GM23338 (cell line): ENCODE measurements around the gene LIAS. TPM values are rescaled to one million over a fixed set of nuclear protein-coding genes. Genes with fewer than 3 reads are reported as not detected.

Experiments used
- ATAC-seq: fragments of 200-7000 bp; cut with Tn5 transposase; 3 replicates; pipeline ENCODE4 v1.9.1; 2020
- DNase-seq: peaks from one replicate; pipeline ENCODE4 v3.0.0-alpha.2; 2015; ENCODE audit warnings: low spot score
- H2AFZ ChIP-seq: fragments of 200-600 bp; sonication (generic); 2 replicates; pipeline ENCODE4 v1.8.0; 2016; ENCODE audit warnings: antibody characterized with exemption, mild to moderate bottlenecking, moderate library complexity
- H3F3A ChIP-seq: fragments of 200-600 bp; sonication (generic); replicated peaks from 2 replicates; pipeline ENCODE4 v1.8.0; 2017; ENCODE audit warnings: antibody characterized with exemption, mixed run types, low read depth
- H3K27ac ChIP-seq: fragments of 200-600 bp; sonication (generic); 2 replicates; pipeline ENCODE4 v1.6.1; 2016; ENCODE audit warnings: low read depth
- H3K27me3 ChIP-seq: fragments of 200-600 bp; sonication (generic); 2 replicates; pipeline ENCODE4 v1.8.0; 2016; ENCODE audit warnings: mild to moderate bottlenecking, mixed run types, moderate library complexity; ENCODE audit not compliant: insufficient read depth
- H3K36me3 ChIP-seq: fragments of 200-600 bp; sonication (generic); 2 replicates; pipeline ENCODE4 v1.8.0; 2016; ENCODE audit warnings: mild to moderate bottlenecking; ENCODE audit not compliant: insufficient read depth
- H3K4me1 ChIP-seq: fragments of 200-600 bp; sonication (generic); 2 replicates; pipeline ENCODE4 v1.8.0; 2016; ENCODE audit warnings: mild to moderate bottlenecking, moderate library complexity; ENCODE audit not compliant: insufficient read depth
- H3K4me2 ChIP-seq: fragments of 200-600 bp; sonication (generic); 2 replicates; pipeline ENCODE4 v1.7.1; 2017; ENCODE audit warnings: mixed run types
- H3K4me3 ChIP-seq: fragments of 200-600 bp; sonication (generic); 2 replicates; pipeline ENCODE4 v1.6.1; 2016; ENCODE audit warnings: mixed run types
- H3K79me2 ChIP-seq: fragments of 200-600 bp; sonication (generic); replicated peaks from 2 replicates; pipeline ENCODE4 v1.8.0; 2017; ENCODE audit warnings: mild to moderate bottlenecking; ENCODE audit not compliant: insufficient read depth
- H3K9me2 ChIP-seq: fragments of 200-600 bp; sonication (generic); 2 replicates; pipeline ENCODE4 v1.8.0; 2017; ENCODE audit not compliant: insufficient read depth
- H4K20me1 ChIP-seq: fragments of 200-600 bp; sonication (generic); replicated peaks from 2 replicates; pipeline ENCODE4 v1.8.0; 2017; ENCODE audit warnings: mild to moderate bottlenecking; ENCODE audit not compliant: insufficient read depth
- H3K27ac Mint-ChIP-seq: 2 replicates; pipeline ENCODE4 v1.8.0; 2020; ENCODE audit warnings: inconsistent platforms, mild to moderate bottlenecking, moderate library complexity, mixed read lengths
- H3K27me3 Mint-ChIP-seq: 3 replicates; pipeline ENCODE4 v1.8.0; 2022; ENCODE audit warnings: low read depth, mild to moderate bottlenecking, moderate library complexity, mixed read lengths, inconsistent platforms; ENCODE audit not compliant: insufficient read depth, poor library complexity
- H3K36me3 Mint-ChIP-seq: 3 replicates; pipeline ENCODE4 v1.8.0; 2021; ENCODE audit warnings: low read depth, mild to moderate bottlenecking, inconsistent platforms, moderate library complexity, mixed read lengths
- H3K4me1 Mint-ChIP-seq: 3 replicates; pipeline ENCODE4 v1.8.0; 2020; ENCODE audit warnings: mild to moderate bottlenecking, inconsistent platforms, mixed read lengths
- H3K4me3 Mint-ChIP-seq: 3 replicates; pipeline ENCODE4 v1.8.0; 2021; ENCODE audit warnings: moderate library complexity, mild to moderate bottlenecking, inconsistent platforms, mixed read lengths
- H3K9me3 Mint-ChIP-seq: 3 replicates; pipeline ENCODE4 v1.8.0; 2020; ENCODE audit warnings: moderate library complexity, mild to moderate bottlenecking, inconsistent platforms, mixed read lengths
- CTCF ChIP-seq, 2 experiments: fragments of 200-600 bp in 1 of 2; sonication (generic) in 1 of 2; conservative IDR thresholded peaks; 2 replicates each; pipeline versions ENCODE4 v1.5.1 to v1.6.1; 2016 to 2017; ENCODE audit warnings: antibody characterized with exemption in 2 of 2, low read depth in 2 of 2, mild to moderate bottlenecking in 2 of 2, moderate library complexity in 1 of 2
- EZH2 ChIP-seq: fragments of 200-600 bp; sonication (generic); IDR thresholded peaks from one replicate; pipeline ENCODE4 v1.8.0; 2017; ENCODE audit warnings: antibody characterized with exemption, mild to moderate bottlenecking, low read depth; ENCODE audit not compliant: unreplicated experiment
- POLR2AphosphoS5 ChIP-seq: IDR thresholded peaks from 2 replicates; pipeline ENCODE4 v1.6.1; 2016; ENCODE audit warnings: antibody characterized with exemption, low read depth
- ZNF331 ChIP-seq: fragments of 250-450 bp; sonication (Bioruptor Pico); IDR thresholded peaks from 2 replicates; pipeline ENCODE4 v1.5.0; 2020; ENCODE audit warnings: low read depth, mild to moderate bottlenecking, moderate library complexity
- polyA plus RNA-seq: library from polyadenylated mRNA; unstranded; fragments of >200 nt; fragmentation: Nextera tagmentation; extraction: Ambion mirVana; gene quantifications from 2 replicates; pipeline ENCODE4 v1.2.1, GENCODE V29; 2016
- total RNA-seq: library from RNA; depleted of rRNA; stranded (reverse); fragments of >200 nt; shearing (Covaris generic); gene quantifications from 2 replicates; pipeline ENCODE4 v1.2.3, GENCODE V29; 2014
- TF ChIP-seq, protein P1 (sequence below): IDR thresholded peaks from one replicate; pipeline ENCODE4 v1.6.1; 2018; ENCODE audit warnings: antibody characterized with exemption; ENCODE audit not compliant: unreplicated experiment
- TF ChIP-seq, protein P2 (sequence below): fragments of 250-450 bp; sonication (Bioruptor Pico); IDR thresholded peaks from 2 replicates; pipeline ENCODE4 v1.5.0; 2020; ENCODE audit warnings: mild to moderate bottlenecking, moderate library complexity
- TF ChIP-seq, protein P3 (sequence below): IDR thresholded peaks from 2 replicates; pipeline ENCODE4 v1.6.1; 2016; ENCODE audit warnings: antibody characterized with exemption

The LIAS gene
- total and polyA plus RNA-seq, 2 experiments from 2014 or later, result 17.5 to 18.7 TPM

- TF ChIP-seq, protein P1, sequence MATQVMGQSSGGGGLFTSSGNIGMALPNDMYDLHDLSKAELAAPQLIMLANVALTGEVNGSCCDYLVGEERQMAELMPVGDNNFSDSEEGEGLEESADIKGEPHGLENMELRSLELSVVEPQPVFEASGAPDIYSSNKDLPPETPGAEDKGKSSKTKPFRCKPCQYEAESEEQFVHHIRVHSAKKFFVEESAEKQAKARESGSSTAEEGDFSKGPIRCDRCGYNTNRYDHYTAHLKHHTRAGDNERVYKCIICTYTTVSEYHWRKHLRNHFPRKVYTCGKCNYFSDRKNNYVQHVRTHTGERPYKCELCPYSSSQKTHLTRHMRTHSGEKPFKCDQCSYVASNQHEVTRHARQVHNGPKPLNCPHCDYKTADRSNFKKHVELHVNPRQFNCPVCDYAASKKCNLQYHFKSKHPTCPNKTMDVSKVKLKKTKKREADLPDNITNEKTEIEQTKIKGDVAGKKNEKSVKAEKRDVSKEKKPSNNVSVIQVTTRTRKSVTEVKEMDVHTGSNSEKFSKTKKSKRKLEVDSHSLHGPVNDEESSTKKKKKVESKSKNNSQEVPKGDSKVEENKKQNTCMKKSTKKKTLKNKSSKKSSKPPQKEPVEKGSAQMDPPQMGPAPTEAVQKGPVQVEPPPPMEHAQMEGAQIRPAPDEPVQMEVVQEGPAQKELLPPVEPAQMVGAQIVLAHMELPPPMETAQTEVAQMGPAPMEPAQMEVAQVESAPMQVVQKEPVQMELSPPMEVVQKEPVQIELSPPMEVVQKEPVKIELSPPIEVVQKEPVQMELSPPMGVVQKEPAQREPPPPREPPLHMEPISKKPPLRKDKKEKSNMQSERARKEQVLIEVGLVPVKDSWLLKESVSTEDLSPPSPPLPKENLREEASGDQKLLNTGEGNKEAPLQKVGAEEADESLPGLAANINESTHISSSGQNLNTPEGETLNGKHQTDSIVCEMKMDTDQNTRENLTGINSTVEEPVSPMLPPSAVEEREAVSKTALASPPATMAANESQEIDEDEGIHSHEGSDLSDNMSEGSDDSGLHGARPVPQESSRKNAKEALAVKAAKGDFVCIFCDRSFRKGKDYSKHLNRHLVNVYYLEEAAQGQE, result no peak
- TF ChIP-seq CTCF (conservative IDR thresholded peaks at IDR 0.05; ENCODE audit: low read depth in 2 of 2), result no peak
- no peak for TF ChIP-seq EZH2
Observed at GRCh38 chr4:39455486-39455885, 3.4 kb upstream of the LIAS start (continued).

DNA sequence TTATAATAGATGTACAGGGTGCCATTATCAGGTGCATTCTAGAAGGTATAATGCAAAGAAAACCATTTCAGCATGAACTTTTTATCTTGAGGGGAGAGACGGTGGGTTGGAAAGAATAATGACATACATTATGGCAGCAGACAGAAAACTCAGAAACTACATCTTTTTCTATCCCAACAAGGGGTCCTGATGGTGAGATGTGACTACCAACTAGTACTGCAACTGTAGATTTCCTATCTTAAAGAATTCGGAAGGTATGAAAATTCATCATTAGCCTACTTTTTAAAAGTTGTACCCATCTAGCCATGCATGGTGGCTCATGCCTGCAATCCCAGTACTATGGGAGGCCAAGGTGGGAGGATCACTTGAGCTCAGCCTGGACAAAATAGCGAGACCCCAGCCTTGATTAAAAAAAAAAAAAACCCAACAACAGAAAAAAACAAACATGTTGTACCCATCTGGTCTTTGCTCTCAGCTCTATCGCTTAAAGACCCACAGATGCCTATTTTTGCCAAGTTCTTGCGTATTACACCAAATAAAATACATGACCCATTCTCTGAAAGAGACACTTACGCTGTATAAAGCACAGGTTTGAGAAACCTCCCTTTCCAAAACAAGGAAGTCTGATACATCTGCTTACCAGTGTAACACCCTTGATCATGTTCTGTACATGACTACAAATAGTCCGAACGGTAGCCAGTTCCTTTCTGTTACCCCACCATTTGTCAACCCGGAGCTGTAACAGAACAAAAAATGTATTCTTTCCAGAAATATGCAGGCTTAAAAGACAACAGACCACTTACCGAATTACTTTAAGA, 1.7 kb upstream of the LIAS start:
- peaks cover 21% of the 10 kb centered on the region for H3K4me1 Mint-ChIP-seq
- no peaks in the 10 kb centered on the region for H3K9me2 ChIP-seq
- peaks cover 26% of the 10 kb centered on the region for H4K20me1 ChIP-seq
- H3F3A ChIP-seq, result peaks cover 47% of the 10 kb centered on the region
- H3K4me1 ChIP-seq, result peaks cover 18% of the 10 kb centered on the region
- no peak overlapping the region for H2AFZ ChIP-seq
- H3K27me3 Mint-ChIP-seq, result peaks cover 12% of the 10 kb centered on the region
- peaks cover 69% of the 10 kb centered on the region for H3K36me3 ChIP-seq
- peak overlapping the region; percentile 100 for H3K27ac Mint-ChIP-seq
- peak overlapping the region; percentile 100 for H3K4me3 Mint-ChIP-seq
- ATAC-seq, result no peak
- H3K27ac ChIP-seq, result peak overlapping the region; percentile 85
- no peaks in the 10 kb centered on the region for H3K9me3 Mint-ChIP-seq
- peaks cover 39% of the 10 kb centered on the region for H3K79me2 ChIP-seq
- H3K4me2 ChIP-seq, result peak overlapping the region; percentile 92
- H3K4me3 ChIP-seq, result peak overlapping the region; percentile 71
- no peaks in the 10 kb centered on the region for H3K27me3 ChIP-seq
- DNase-seq, result no peak
- peaks cover 78% of the 10 kb centered on the region for H3K36me3 Mint-ChIP-seq
- TF ChIP-seq ZNF331 (CRISPR knock-in tag), result no peak
- 0 out of 2 replicates have a peak, but pooled peaks have one; percentile 13 for TF ChIP-seq POLR2AphosphoS5
- TF ChIP-seq, protein P2, sequence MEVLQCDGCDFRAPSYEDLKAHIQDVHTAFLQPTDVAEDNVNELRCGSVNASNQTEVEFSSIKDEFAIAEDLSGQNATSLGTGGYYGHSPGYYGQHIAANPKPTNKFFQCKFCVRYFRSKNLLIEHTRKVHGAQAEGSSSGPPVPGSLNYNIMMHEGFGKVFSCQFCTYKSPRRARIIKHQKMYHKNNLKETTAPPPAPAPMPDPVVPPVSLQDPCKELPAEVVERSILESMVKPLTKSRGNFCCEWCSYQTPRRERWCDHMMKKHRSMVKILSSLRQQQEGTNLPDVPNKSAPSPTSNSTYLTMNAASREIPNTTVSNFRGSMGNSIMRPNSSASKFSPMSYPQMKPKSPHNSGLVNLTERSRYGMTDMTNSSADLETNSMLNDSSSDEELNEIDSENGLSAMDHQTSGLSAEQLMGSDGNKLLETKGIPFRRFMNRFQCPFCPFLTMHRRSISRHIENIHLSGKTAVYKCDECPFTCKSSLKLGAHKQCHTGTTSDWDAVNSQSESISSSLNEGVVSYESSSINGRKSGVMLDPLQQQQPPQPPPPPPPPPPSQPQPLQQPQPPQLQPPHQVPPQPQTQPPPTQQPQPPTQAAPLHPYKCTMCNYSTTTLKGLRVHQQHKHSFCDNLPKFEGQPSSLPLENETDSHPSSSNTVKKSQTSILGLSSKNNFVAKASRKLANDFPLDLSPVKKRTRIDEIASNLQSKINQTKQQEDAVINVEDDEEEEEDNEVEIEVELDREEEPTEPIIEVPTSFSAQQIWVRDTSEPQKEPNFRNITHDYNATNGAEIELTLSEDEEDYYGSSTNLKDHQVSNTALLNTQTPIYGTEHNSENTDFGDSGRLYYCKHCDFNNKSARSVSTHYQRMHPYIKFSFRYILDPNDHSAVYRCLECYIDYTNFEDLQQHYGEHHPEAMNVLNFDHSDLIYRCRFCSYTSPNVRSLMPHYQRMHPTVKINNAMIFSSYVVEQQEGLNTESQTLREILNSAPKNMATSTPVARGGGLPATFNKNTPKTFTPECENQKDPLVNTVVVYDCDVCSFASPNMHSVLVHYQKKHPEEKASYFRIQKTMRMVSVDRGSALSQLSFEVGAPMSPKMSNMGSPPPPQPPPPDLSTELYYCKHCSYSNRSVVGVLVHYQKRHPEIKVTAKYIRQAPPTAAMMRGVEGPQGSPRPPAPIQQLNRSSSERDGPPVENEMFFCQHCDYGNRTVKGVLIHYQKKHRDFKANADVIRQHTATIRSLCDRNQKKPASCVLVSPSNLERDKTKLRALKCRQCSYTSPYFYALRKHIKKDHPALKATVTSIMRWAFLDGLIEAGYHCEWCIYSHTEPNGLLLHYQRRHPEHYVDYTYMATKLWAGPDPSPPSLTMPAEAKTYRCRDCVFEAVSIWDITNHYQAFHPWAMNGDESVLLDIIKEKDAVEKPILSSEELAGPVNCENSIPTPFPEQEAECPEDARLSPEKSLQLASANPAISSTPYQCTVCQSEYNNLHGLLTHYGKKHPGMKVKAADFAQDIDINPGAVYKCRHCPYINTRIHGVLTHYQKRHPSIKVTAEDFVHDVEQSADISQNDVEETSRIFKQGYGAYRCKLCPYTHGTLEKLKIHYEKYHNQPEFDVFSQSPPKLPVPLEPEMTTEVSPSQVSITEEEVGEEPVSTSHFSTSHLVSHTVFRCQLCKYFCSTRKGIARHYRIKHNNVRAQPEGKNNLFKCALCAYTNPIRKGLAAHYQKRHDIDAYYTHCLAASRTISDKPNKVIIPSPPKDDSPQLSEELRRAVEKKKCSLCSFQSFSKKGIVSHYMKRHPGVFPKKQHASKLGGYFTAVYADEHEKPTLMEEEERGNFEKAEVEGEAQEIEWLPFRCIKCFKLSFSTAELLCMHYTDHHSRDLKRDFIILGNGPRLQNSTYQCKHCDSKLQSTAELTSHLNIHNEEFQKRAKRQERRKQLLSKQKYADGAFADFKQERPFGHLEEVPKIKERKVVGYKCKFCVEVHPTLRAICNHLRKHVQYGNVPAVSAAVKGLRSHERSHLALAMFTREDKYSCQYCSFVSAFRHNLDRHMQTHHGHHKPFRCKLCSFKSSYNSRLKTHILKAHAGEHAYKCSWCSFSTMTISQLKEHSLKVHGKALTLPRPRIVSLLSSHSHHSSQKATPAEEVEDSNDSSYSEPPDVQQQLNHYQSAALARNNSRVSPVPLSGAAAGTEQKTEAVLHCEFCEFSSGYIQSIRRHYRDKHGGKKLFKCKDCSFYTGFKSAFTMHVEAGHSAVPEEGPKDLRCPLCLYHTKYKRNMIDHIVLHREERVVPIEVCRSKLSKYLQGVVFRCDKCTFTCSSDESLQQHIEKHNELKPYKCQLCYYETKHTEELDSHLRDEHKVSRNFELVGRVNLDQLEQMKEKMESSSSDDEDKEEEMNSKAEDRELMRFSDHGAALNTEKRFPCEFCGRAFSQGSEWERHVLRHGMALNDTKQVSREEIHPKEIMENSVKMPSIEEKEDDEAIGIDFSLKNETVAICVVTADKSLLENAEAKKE (CRISPR knock-in tag), result no peak
- TF ChIP-seq, protein P3, sequence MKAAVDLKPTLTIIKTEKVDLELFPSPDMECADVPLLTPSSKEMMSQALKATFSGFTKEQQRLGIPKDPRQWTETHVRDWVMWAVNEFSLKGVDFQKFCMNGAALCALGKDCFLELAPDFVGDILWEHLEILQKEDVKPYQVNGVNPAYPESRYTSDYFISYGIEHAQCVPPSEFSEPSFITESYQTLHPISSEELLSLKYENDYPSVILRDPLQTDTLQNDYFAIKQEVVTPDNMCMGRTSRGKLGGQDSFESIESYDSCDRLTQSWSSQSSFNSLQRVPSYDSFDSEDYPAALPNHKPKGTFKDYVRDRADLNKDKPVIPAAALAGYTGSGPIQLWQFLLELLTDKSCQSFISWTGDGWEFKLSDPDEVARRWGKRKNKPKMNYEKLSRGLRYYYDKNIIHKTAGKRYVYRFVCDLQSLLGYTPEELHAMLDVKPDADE, result no peak
